Activated B cell treated with CpG ODN at 0.5 μM for 24 hours (primary cell): ENCODE measurements around the gene PLCH2. TPM values are rescaled to one million over a fixed set of nuclear protein-coding genes. Genes with fewer than 3 reads are reported as not detected.

Experiments used
- ATAC-seq: fragments of 200-7000 bp; cut with Tn5 transposase; one replicate; pipeline ENCODE4 v1.10.0; 2021; ENCODE audit warnings: low read depth, mild to moderate bottlenecking, moderate library complexity
- CTCF ChIA-PET: fragments of 350-600 bp; sonication (Branson Sonifier 250); formaldehyde crosslinking; loops from one replicate; lab custom pipeline; 2021; ENCODE audit warnings: antibody characterized with exemption; lab: Charles Lee
- POLR2A ChIA-PET: fragments of 350-600 bp; sonication (Branson Sonifier 250); formaldehyde crosslinking; loops from one replicate; lab custom pipeline; 2021; ENCODE audit warnings: antibody characterized with exemption; lab: Charles Lee
- DNase-seq: peaks from one replicate; pipeline ENCODE4 v3.0.0; 2022
- H3K27ac Mint-ChIP-seq: one replicate; pipeline ENCODE4 v1.8.0; 2020; ENCODE audit warnings: mixed read lengths
- H3K27me3 Mint-ChIP-seq: one replicate; pipeline ENCODE4 v1.8.0; 2021; ENCODE audit warnings: mixed read lengths
- H3K36me3 Mint-ChIP-seq: one replicate; pipeline ENCODE4 v1.8.0; 2021; ENCODE audit warnings: low read depth, mixed read lengths
- H3K4me1 Mint-ChIP-seq: one replicate; pipeline ENCODE4 v1.8.0; 2021; ENCODE audit warnings: mixed read lengths
- H3K4me3 Mint-ChIP-seq: one replicate; pipeline ENCODE4 v1.8.0; 2020; ENCODE audit warnings: mild to moderate bottlenecking, mixed read lengths
- H3K9me3 Mint-ChIP-seq: one replicate; pipeline ENCODE4 v1.8.0; 2020; ENCODE audit warnings: mixed read lengths
- CTCF ChIP-seq: fragments of 200-600 bp; IDR thresholded peaks from one replicate; pipeline ENCODE4 v1.8.0; 2022; ENCODE audit warnings: antibody characterized with exemption, mild to moderate bottlenecking
- intact Hi-C: fragments of 100-400 bp; cut with micrococcal nuclease; formaldehyde crosslinking; loops from one replicate; pipeline ENCODE4 v1.15.1; 2024
- total RNA-seq: library from RNA; stranded (reverse); gene quantifications from 2 replicates; pipeline ENCODE4 v1.2.3, GENCODE V29; 2022

PLCH2 gene
- total RNA-seq, 1 donor from 2014 or later: 6.1 TPM

DNA sequence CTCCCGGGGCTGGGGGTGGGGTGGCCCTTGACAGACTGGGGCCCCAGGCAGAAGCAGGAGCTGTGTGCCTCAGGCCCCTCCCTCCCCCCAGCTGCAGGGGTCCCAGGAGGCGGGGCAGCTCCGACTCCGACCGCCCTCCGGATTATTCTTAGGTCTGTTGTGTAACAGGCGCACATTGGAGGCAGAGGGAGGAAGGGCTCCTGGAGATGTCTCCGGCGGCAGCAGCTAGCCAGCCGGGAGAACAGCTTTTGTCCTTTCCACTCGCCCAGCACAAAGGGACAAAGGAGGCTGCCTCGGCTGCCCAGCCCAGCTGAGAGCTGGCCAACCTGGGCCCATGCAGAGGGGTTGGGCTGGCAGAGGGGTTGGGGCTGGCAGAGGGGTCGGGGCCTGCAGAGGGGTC is 29.7 kb upstream of the PLCH2 start:
- ATAC-seq (no peak), DNase-seq (no peak)
- H3K4me3 Mint-ChIP-seq: no peak overlapping the region
- no peak for TF ChIP-seq CTCF
- intact Hi-C loops: no loop called here
- no peak overlapping the region for H3K27ac Mint-ChIP-seq
- H3K4me1 Mint-ChIP-seq: no peaks in the 10 kb centered on the region
- H3K9me3 Mint-ChIP-seq: no peaks in the 10 kb centered on the region
- CTCF ChIA-PET: no interaction called here
- POLR2A ChIA-PET: interaction anchor here (0.5 to 0.6 kb wide), 2 partner anchors 100 to 817 kb away, joined by 3 to 4 read pairs; no protein-coding TSS in a partner anchor
- H3K27me3 Mint-ChIP-seq: peaks cover 8% of the 10 kb centered on the region
- H3K36me3 Mint-ChIP-seq: no peaks in the 10 kb centered on the region

- no peaks in the 10 kb centered on the region for H3K9me3 Mint-ChIP-seq
- H3K36me3 Mint-ChIP-seq: no peaks in the 10 kb centered on the region
- ChIA-PET POLR2A (no interaction called here), CTCF (no interaction called here)
- no peak overlapping the region for H3K27ac Mint-ChIP-seq
- ATAC-seq (no peak), DNase-seq (no peak)
- intact Hi-C loops: no loop called here
- peaks cover 8% of the 10 kb centered on the region for H3K27me3 Mint-ChIP-seq
- no peaks in the 10 kb centered on the region for H3K4me1 Mint-ChIP-seq
- TF ChIP-seq CTCF: no peak
- no peak overlapping the region for H3K4me3 Mint-ChIP-seq
Observed at GRCh38 chr1:2446861-2447260, 29.2 kb upstream of the PLCH2 start.

DNA sequence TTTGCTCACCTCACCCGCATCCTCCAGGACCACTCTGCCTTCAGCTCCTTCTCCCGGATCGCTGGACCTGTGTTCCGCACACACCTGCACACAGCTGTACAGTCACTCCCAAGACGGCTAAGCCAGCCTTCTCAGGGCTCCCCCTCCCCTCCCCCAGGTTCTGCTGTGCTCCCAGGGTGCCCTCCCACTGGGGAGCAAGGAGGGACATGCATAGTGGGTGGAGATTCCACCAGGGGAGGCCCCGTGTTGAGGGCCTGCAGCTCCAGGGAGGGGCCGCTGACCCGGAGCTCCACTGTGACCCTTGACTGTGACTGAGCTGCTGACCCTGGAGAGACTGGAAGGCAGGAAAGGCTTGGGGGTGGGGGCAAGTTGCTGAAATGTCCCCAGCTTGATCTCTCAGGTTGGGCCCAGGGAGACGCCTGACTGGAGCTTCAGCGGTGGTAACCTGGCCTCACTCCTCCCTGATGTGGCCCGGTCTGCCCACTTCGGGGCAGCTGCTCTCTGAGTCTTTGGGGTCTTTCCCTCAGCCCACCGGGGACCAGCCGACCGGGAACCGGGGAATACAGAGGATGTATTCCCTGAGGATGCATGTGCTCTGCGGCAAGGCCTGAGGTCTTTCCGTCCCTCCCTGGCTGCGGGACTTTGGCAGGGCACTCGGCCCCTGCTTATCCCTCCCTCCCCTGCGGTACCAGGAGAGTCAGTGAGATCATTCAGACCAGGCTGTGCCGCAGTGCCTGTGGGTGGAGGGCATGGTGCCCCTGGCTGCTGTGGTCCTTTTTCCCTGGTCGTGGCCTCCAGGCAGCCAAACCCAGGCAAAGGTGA is 28.6 kb upstream of the PLCH2 start:
- intact Hi-C loops: no loop called here
- ChIA-PET CTCF (no interaction called here), POLR2A (no interaction called here)
- no peak overlapping the region for H3K27ac Mint-ChIP-seq
- TF ChIP-seq CTCF: no peak
- H3K36me3 Mint-ChIP-seq: no peaks in the 10 kb centered on the region
- ATAC-seq (no peak), DNase-seq (no peak)
- peaks cover 8% of the 10 kb centered on the region for H3K27me3 Mint-ChIP-seq
- no peaks in the 10 kb centered on the region for H3K4me1 Mint-ChIP-seq
- no peaks in the 10 kb centered on the region for H3K9me3 Mint-ChIP-seq
- no peak overlapping the region for H3K4me3 Mint-ChIP-seq

GRCh38 chr1:2448098-2448445 is 28.0 kb upstream of the PLCH2 start:
- ChIA-PET CTCF (no interaction called here), POLR2A (no interaction called here)
- no peaks in the 10 kb centered on the region for H3K36me3 Mint-ChIP-seq
- H3K9me3 Mint-ChIP-seq: no peaks in the 10 kb centered on the region
- no peak for TF ChIP-seq CTCF
- no peak for ATAC-seq
- no peak overlapping the region for H3K27ac Mint-ChIP-seq
- intact Hi-C loops: no loop called here
- H3K27me3 Mint-ChIP-seq: peaks cover 6% of the 10 kb centered on the region
- no peaks in the 10 kb centered on the region for H3K4me1 Mint-ChIP-seq
- no peak overlapping the region for H3K4me3 Mint-ChIP-seq
- DNase-seq: no peak

DNA sequence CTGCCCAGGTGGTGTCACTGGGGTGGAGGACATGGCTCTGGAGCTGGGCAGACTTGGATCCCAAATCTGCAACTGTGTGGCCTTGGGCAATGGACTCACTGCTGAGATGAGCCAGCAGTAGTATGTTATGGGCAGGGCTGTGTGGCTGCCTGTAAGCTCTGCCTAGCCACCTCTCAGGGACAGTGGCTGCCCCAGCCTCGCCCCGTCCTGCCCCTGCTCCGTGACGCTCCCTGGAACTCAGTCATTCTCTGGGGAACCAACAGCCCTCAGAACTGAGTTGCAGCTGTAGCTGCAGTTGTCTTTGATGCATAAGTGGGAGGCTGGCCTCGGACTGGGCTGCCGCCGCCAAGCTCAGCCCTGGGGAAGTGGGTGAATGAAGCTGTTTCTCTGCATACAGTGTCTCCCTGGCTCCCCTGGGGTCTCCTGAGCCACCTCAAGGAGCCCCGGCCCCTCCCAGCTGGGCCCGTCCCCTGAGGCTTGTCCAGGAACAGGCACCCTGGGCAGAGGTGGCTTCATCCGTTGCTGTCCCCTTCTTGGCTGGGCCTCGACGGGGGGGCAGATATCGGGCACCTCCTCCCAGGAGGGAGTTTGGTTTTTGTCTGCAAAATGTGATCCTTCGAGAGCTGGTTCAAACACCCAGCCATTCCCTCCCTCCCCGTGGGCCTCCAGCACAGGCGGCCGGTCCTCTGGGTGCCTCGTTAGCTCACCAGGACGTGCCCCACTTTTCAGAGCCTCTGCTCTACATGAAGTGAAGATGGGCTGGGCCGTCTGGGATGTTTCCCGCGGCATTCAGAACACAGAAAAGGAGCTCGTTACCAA is 26.2 kb upstream of the PLCH2 start:
- TF ChIP-seq CTCF: no peak
- DNase-seq (no peak), ATAC-seq (no peak)
- intact Hi-C loops: no loop called here
- Mint-ChIP-seq H3K9me3 (no peaks in the 10 kb centered on the region), H3K27ac (no peak overlapping the region), H3K4me3 (no peak overlapping the region), H3K27me3 (peaks cover 5% of the 10 kb centered on the region), H3K4me1 (no peaks in the 10 kb centered on the region), H3K36me3 (no peaks in the 10 kb centered on the region)
- POLR2A ChIA-PET: no interaction called here
- CTCF ChIA-PET: interaction anchor here (1.1 kb wide), 1 partner anchor 98 kb away, joined by 3 read pairs; no protein-coding TSS in a partner anchor
